ENCODE results near the gene TNNI3.

DNA sequence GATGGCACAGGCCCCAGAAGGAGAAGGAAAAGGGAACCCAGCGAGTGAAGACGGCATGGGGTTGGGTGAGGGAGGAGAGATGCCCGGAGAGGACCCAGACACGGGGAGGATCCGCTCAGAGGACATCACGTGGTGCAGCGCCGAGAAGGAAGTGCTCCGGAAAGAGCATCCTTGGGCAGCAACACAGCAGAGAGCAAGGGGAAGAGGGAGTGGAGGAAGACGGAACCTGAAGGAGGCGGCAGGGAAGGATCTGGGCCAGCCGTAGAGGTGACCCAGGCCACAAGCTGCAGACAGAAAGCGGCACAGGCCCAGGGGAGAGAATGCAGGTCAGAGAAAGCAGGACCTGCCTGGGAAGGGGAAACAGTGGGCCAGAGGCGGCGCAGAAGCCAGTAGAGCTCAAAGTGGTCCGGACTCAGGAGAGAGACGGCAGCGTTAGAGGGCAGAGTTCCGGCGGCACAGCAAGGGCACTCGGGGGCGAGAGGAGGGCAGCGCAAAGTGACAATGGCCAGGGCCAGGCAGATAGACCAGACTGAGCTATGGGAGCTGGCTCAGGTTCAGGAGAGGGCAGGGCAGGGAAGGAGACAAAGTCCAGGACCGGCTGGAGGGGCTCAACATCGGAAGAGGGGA is 41.2 kb downstream of the TNNI3 start:
- no peak for TF ChIP-seq POLR2A (IDR thresholded peaks at IDR 0.05)
- TF ChIP-seq, protein P1, sequence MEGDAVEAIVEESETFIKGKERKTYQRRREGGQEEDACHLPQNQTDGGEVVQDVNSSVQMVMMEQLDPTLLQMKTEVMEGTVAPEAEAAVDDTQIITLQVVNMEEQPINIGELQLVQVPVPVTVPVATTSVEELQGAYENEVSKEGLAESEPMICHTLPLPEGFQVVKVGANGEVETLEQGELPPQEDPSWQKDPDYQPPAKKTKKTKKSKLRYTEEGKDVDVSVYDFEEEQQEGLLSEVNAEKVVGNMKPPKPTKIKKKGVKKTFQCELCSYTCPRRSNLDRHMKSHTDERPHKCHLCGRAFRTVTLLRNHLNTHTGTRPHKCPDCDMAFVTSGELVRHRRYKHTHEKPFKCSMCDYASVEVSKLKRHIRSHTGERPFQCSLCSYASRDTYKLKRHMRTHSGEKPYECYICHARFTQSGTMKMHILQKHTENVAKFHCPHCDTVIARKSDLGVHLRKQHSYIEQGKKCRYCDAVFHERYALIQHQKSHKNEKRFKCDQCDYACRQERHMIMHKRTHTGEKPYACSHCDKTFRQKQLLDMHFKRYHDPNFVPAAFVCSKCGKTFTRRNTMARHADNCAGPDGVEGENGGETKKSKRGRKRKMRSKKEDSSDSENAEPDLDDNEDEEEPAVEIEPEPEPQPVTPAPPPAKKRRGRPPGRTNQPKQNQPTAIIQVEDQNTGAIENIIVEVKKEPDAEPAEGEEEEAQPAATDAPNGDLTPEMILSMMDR (IDR thresholded peaks at IDR 0.05) = no peak
